ENCODE data around the gene OR1D5. TPM values are rescaled to one million over a fixed set of nuclear protein-coding genes. Genes with fewer than 3 reads are reported as not detected.
"Not testable (repeated sequence)": the region's sequence is repeated elsewhere in the genome, so short reads cannot be mapped to it uniquely, and the experiment has no call there.

OR1D5 gene, protein sequence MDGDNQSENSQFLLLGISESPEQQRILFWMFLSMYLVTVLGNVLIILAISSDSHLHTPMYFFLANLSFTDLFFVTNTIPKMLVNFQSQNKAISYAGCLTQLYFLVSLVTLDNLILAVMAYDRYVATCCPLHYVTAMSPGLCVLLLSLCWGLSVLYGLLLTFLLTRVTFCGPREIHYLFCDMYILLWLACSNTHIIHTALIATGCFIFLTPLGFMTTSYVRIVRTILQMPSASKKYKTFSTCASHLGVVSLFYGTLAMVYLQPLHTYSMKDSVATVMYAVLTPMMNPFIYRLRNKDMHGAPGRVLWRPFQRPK
- total RNA-seq = not detected in 3 replicates

GRCh38 chr17:3063507-3063906 is at the start of gene OR1D5:
TSS of gene OR1D5 (minus strand) at chr17:3063607. CDS start at chr17:3063607, 0 bp downstream.
- not testable (repeated sequence) for H3K27ac Mint-ChIP-seq; H3K4me1 Mint-ChIP-seq; H3K27me3 Mint-ChIP-seq (ENCODE audit: low read depth); DNase-seq (ENCODE audit: low spot score in 2 of 2, unreplicated experiment in 2 of 2); H3K4me3 Mint-ChIP-seq; H3K9me3 Mint-ChIP-seq; H3K36me3 Mint-ChIP-seq

GRCh38 chr17:3104322-3104721 is 40.9 kb upstream of the OR1D5 start, which contains the start of gene OR1D2:
TSS of gene OR1D2 (minus strand) at chr17:3104422. CDS start at chr17:3092996, 11,426 bp downstream.
- TF ChIP-seq, protein P1, sequence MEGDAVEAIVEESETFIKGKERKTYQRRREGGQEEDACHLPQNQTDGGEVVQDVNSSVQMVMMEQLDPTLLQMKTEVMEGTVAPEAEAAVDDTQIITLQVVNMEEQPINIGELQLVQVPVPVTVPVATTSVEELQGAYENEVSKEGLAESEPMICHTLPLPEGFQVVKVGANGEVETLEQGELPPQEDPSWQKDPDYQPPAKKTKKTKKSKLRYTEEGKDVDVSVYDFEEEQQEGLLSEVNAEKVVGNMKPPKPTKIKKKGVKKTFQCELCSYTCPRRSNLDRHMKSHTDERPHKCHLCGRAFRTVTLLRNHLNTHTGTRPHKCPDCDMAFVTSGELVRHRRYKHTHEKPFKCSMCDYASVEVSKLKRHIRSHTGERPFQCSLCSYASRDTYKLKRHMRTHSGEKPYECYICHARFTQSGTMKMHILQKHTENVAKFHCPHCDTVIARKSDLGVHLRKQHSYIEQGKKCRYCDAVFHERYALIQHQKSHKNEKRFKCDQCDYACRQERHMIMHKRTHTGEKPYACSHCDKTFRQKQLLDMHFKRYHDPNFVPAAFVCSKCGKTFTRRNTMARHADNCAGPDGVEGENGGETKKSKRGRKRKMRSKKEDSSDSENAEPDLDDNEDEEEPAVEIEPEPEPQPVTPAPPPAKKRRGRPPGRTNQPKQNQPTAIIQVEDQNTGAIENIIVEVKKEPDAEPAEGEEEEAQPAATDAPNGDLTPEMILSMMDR (IDR thresholded peaks at IDR 0.05; ENCODE audit: unreplicated experiment) = no peak
- H3K9me3 Mint-ChIP-seq = peaks cover 78% of the 10 kb centered on the region
- H3K4me3 Mint-ChIP-seq = no peak within 1 kb of the TSS
- H3K4me1 Mint-ChIP-seq = no peaks in the 10 kb centered on the region
- H3K36me3 Mint-ChIP-seq = no peaks in the 10 kb centered on the region
- no peaks in the 10 kb centered on the region for H3K27me3 Mint-ChIP-seq (ENCODE audit: low read depth)
- no peak for DNase-seq (ENCODE audit: low spot score in 2 of 2, unreplicated experiment in 2 of 2)
- no peak within 1 kb of the TSS for H3K27ac Mint-ChIP-seq

- H3K27ac Mint-ChIP-seq; DNase-seq (ENCODE audit: low spot score in 2 of 2, unreplicated experiment in 2 of 2); H3K36me3 Mint-ChIP-seq; H3K4me1 Mint-ChIP-seq; H3K4me3 Mint-ChIP-seq; H3K27me3 Mint-ChIP-seq (ENCODE audit: low read depth): not testable (repeated sequence)
- H3K9me3 Mint-ChIP-seq = peaks cover 29% of the 10 kb centered on the region
Observed at GRCh38 chr17:3073850-3074249, 10.4 kb upstream of the OR1D5 start.

DNA sequence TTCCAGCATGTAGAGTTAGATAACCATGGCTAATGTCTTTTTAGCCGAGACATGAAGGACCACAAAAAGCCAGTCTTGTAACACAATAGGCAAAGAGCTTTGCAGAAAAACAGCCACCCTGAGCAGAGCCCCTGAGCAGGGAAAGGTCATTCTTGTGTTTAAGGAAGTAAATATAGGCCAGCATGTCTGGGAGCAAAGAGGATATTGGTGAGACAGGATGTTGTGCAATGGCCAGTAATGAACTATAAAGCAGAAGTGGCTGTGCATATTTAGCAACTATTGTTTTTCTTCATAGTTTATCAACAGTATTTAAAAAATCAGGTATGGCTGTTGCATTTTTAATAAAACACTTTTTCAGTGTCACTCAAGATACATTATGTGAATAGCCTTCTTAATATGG is 1.8 kb upstream of the OR1D5 start:
- not testable (repeated sequence) for H3K9me3 Mint-ChIP-seq; H3K4me1 Mint-ChIP-seq; H3K4me3 Mint-ChIP-seq; DNase-seq (ENCODE audit: low spot score in 2 of 2, unreplicated experiment in 2 of 2); H3K27me3 Mint-ChIP-seq (ENCODE audit: low read depth); H3K27ac Mint-ChIP-seq; H3K36me3 Mint-ChIP-seq

DNA sequence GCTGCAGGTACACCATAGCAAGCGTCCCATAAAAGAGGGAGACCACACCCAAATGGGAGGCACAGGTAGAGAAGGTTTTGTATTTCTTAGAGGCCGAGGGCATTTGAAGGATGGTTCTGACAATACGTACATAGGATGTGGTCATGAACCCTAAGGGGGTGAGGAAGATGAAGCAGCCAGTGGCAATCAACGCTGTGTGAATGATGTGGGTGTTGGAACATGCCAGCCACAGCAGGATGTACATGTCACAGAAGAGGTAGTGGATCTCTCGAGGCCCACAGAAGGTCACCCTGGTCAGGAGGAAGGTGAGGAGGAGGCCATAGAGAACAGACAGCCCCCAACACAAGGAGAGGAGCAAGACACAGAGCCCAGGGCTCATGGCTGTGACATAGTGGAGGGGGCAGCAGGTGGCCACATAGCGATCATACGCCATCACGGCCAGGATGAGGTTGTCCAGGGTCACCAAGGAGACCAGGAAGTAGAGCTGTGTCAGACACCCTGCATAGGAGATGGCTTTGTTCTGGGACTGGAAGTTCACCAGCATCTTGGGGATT is 506 bp downstream of the OR1D5 start:
- H3K4me1 Mint-ChIP-seq; H3K27ac Mint-ChIP-seq; H3K27me3 Mint-ChIP-seq (ENCODE audit: low read depth); DNase-seq (ENCODE audit: low spot score in 2 of 2, unreplicated experiment in 2 of 2); H3K36me3 Mint-ChIP-seq; H3K4me3 Mint-ChIP-seq; H3K9me3 Mint-ChIP-seq: not testable (repeated sequence)

- not testable (repeated sequence) for H3K27me3 Mint-ChIP-seq (ENCODE audit: low read depth); H3K4me1 Mint-ChIP-seq; H3K4me3 Mint-ChIP-seq; H3K36me3 Mint-ChIP-seq; H3K27ac Mint-ChIP-seq; DNase-seq (ENCODE audit: low spot score in 2 of 2, unreplicated experiment in 2 of 2); H3K9me3 Mint-ChIP-seq
Observed at GRCh38 chr17:3054868-3055267, 8.5 kb downstream of the OR1D5 start.

DNA sequence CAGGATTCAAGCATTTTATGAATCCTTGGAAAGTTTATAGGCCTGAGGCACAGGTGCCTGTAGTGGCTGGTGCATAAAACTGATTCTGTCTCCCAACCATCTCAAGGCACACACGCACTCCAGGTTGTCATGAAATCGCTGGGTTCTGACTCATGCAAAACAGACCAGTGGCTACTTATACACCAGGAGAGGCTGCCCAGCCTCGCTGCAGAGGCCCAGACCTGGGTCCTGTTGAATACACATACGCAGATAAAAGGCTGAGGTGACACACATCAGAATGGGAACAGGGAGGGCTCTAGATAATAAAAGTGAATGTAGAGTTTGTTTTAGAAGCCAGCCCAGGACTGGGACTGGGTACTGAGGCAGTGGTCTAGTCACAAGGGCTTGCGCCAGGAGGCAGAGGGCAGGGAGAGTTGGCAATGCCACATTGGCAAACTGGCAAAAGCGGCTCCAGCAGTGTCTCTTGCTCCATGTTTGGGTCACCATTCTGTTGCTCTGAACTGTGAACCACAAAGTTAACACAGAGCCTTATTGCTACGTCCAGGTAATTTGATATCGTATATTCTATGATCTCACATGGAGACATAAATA is 13.6 kb downstream of the OR1D5 start:
- TF ChIP-seq, protein P1 (IDR thresholded peaks at IDR 0.05; ENCODE audit: unreplicated experiment) = no peak
- peak in 1 of 2 experiments; percentile 28 for DNase-seq (ENCODE audit: low spot score in 2 of 2, unreplicated experiment in 2 of 2)
- H3K27me3 Mint-ChIP-seq (ENCODE audit: low read depth) = peaks cover 2% of the 10 kb centered on the region
- no peaks in the 10 kb centered on the region for H3K9me3 Mint-ChIP-seq
- no peaks in the 10 kb centered on the region for H3K4me1 Mint-ChIP-seq
- H3K27ac Mint-ChIP-seq = no peak overlapping the region
- peak overlapping the region; percentile 93 for H3K4me3 Mint-ChIP-seq
- H3K36me3 Mint-ChIP-seq = no peaks in the 10 kb centered on the region

DNA sequence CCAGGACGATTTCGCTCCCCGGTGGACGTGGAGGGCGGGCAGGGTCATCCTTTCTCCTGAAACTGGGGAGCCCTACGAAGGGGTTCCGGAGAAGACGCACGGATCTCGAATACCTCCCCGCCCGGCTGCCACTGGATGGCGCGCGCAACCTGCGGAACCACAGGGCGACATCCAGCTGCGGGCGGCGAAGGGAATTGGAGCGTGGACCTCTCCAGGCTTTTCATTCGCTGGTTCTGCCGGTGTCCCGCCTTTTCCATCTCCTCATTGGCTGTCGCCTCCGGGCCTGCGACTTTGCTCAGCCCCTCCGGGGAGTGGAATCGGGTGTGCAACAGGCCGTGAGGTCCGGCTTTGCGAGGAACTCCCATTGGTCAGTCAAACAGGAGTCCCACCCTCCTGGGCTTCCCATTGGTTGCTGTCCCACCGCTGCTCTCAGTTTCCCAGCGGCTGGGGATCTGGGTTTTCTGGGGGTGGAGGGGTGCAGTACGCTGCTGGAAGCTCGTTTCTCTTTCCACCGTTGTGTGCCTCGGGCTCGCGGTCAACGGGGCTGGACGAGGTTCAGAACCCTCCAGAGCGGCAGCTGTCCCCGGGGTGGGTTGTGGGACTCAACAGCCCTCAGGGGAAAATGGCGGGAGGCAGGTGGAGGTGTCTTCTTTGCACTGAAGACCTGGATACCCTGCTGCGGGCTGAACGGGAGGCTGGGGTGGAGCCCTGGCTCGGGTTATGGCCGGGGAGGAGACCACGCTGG is 14.5 kb downstream of the OR1D5 start:
- DNase-seq (ENCODE audit: low spot score in 2 of 2, unreplicated experiment in 2 of 2) = peak; percentile 93 to 95
- no peaks in the 10 kb centered on the region for H3K36me3 Mint-ChIP-seq
- peaks cover 5% of the 10 kb centered on the region for H3K9me3 Mint-ChIP-seq
- peaks cover 2% of the 10 kb centered on the region for H3K27me3 Mint-ChIP-seq (ENCODE audit: low read depth)
- TF ChIP-seq, protein P1 (IDR thresholded peaks at IDR 0.05; ENCODE audit: unreplicated experiment) = no peak
- H3K4me1 Mint-ChIP-seq = no peaks in the 10 kb centered on the region
- H3K27ac Mint-ChIP-seq = peak overlapping the region; percentile 81
- peak overlapping the region; percentile 93 for H3K4me3 Mint-ChIP-seq

All from mesothelial cell of epicardium (in vitro differentiated cells).